Inflammatory macrophage treated with lipopolysaccharide for 4 hours (primary cell): ENCODE results near the gene NFASC.

Experiments
- DNase-seq: peaks from one replicate; pipeline ENCODE4 v3.0.0-alpha.2; 2020

NFASC gene

DNA sequence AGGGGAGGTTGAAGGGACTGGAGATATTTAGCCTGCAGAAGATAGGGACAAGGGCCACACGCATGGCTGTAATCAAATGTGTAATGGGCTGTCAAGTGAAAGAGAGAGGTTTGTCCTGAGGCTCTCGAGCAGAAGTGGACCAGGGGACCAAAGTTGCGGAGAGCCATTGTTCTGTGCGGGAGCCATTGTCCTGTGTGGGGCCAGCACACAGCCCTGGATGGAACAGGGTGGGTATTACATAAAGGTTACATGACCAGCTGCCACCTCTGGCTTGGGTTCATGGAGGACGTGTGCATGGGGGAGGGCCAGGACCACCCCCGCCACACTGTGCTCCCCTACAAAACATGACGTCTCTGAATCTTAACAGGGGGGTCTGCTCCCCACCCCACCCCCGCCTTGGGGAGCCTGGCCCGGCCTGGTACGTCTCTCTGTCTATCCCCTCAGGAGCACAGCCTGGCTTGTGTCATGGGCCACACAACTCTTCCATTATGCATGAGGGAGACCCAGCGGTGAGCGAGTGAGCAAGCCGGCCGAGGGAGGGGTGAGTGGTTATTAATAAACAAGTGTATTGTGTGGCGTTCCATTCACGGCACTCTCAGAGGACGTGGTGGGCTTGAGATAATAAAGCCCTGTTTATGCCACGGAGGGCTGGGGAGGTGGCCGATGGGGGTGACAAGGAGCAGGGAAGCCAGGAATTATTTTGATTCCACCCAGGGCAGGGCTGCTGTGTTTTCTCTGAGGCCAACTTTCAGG, at the start of gene NFASC:
Gene NFASC (plus strand): TSS at position 703 of the 753 bp plus-strand sequence. CDS start 73,454 bp downstream, outside the sequence.
- DNase-seq, result no peak

- no peak for DNase-seq
These were observed 49.2 kb upstream of the NFASC start for GRCh38 chr1:204821476-204821875.

- DNase-seq, result no peak
These were observed 48.7 kb upstream of the NFASC start for GRCh38 chr1:204821924-204822323.

GRCh38 chr1:204826970-204827369, 43.7 kb upstream of the NFASC start:
- no peak for DNase-seq

DNA sequence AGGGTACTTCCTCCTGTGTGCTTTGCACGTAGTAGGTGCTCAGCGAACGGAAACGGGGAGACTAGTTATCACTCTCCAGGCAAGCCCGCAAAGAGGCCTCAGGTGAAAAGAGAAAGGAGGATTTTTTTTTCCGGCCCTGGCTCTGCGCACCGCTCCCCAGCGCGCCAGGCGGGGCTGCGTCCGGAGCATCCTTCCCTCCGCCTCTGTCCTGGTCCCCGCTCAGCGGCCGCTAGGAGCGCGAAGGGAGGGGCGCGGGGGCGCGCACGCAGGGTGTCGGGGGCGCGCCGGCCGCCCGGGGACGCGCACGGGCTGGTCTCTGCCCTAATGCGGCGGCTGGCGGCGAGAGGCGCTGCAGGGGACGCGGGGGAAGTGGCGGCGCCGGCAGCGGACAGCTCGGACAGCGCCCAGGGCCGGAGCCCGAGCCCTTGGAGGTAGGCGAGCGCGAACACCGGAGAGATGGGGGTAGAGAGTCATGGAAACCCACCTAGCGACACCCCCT, 42.3 kb upstream of the NFASC start:
- DNase-seq, result no peak

DNA sequence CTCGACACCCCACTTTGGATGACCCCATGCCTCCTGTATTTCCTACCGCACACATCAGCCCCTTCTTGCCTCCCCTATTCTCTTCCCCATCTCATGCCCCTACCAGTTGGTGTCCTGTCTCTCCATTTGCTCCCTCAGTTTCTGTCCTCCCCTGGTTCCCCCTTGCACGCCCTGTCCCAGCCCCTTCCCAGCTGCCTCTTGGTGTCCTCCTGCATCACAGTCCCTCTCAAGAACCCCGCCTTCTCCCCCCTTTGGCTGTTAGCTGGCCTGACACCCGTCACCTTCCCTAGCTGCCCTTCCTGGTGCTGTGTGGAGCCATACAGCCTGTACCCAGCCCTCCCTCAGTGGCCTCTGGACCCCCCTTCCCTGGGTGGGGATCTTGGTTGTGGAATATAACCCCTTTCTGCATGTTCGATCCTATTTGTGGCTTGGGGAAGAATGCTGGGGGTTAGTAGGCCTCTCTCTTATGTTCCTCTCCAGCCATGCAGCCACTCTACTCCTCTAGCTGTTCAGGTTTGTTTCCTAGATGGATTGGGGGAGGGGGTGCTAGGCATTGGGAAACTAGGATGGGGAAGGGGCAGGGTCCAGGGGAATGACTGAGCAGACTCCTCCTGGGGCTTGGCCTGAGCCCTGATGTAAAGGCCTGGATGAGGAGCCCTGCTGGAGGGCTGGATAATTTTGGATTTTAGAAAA, 41.4 kb upstream of the NFASC start:
- DNase-seq, result no peak

DNA sequence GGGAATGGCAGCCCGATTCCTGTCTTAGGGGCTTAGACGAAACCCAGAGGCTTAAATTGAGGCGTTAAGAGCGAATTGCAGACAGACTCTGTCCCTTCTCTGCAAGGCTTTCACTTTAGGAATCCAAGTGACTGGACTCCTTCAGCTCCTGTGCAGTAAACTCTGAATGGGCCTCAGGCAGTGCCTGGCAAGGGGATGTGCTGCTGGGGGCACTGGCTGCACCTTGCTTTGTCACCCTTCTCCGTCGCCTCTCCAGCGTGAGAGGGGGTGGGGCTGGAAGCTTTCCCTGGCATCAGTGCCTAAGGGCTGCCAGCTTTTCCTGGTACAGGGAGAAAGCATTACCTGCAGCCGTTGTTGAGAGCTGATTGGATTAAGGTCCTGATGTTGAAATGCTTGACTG, 39.9 kb upstream of the NFASC start:
- DNase-seq, result no peak

- DNase-seq, result no peak
These were observed 39.5 kb upstream of the NFASC start for GRCh38 chr1:204831186-204831585.

DNA sequence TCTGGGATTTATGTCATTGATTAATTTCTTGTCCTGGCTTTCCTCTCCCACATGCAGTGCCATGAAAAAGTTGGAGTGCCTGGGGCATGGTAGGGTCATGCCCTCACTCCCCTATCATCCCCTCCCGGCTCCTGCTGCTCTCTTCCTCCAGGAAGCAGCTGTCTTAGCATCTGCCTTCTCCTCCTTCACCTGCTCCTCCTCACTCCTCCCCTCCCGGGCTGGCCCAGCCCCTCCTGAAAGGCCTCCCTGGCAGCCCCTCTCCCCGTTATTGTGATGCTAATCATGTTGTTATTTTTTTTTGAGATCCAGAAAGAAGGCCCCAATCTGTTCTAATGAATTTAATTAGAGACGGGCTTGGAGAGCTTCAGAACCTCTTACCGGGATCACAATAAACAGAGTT, 36.3 kb upstream of the NFASC start:
- DNase-seq, result no peak

DNA sequence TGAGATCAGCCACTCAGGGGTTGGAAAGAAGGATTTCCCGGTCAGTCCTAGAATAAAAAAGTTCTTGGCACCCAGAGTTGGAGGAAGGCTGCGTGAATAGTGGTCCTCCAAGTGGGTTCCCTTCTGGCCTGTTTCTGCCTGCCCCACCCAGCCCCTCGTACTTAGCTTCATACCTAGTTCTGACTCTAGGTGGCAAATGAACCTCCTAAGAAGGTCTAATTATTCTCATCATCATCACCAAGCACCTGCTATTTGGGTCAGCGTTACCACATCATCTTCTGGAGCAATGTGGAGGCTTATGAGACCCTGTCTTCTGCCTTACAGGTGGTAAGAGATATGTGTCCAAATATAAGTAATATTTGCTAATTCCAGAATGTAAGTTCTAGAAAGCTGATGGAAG, 35.9 kb upstream of the NFASC start:
- DNase-seq, result no peak

GRCh38 chr1:204835737-204836136, 34.9 kb upstream of the NFASC start:
- no peak for DNase-seq

GRCh38 chr1:204836856-204837255, 33.8 kb upstream of the NFASC start:
- no peak for DNase-seq

- no peak for DNase-seq
These were observed 33.1 kb upstream of the NFASC start for GRCh38 chr1:204837440-204838084.

DNA sequence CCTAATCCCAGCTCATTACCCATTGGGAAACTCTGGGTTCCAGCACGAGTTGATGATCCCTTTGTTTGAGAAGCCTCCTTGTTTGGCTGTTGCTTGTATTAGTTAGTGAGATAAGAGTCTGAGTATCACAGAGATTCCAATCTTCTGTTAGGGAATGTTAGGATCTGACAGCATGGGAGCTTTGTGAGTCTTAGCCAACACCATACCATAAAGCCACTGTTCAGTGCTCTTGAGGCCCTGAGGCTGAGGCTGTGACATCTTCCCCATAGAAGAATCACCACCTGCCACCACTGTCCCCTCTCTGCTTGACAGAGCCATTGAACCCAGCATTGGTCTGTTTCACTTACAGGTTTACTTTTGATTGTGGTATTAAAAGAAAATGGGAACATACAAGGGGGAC, 29.3 kb upstream of the NFASC start:
- DNase-seq, result no peak

GRCh38 chr1:204841798-204842197, 28.9 kb upstream of the NFASC start:
- DNase-seq, result no peak

- no peak for DNase-seq
These were observed 28.3 kb upstream of the NFASC start for GRCh38 chr1:204842369-204842768.

- DNase-seq, result no peak
These were observed 27.8 kb upstream of the NFASC start for GRCh38 chr1:204842892-204843291.

GRCh38 chr1:204846546-204846945, 24.1 kb upstream of the NFASC start:
- no peak for DNase-seq

- DNase-seq, result no peak
These were observed 22.1 kb upstream of the NFASC start for GRCh38 chr1:204848579-204848978.

DNA sequence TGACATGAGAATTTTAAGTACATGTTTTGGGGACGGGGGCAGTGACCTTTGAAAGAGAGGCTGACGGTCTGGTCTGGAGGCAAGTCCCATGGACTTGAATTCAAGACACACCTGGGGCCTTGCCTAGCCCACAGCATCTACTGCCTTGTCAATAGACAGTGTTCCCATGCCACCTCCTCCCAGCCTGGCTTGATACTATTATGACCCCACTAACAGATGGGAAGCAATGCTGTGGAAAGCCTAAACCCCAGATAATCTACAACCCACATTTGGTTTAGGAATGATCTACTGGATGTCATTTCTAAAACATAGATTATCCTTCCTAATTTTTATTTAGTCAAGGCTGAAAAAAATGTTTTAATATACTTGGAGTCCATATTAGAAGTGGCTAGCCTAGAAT, 17.8 kb upstream of the NFASC start:
- DNase-seq, result no peak

DNA sequence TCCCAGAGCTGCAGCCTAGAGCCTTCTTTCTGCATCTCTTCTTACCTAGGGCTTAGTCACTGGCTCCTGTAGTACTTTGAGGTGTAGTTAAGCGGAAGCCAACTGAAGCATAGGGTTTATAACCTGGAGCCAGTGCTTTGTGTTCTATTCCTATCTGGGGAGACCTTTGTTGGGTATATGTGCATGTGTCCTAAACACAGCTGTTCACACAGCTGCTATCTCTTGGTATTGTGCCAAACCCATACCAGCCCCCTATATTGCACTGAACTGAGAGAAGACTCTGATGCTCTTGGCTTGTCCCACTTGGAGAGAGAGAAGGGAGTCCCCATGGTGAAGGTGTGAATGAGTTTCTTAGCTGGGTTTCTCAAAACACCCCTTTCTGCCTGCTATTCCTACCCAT, 17.2 kb upstream of the NFASC start:
- no peak for DNase-seq

- DNase-seq, result no peak
These were observed 16.4 kb upstream of the NFASC start for GRCh38 chr1:204854286-204854685.

GRCh38 chr1:204858363-204858821, 12.3 kb upstream of the NFASC start:
- DNase-seq, result no peak

DNA sequence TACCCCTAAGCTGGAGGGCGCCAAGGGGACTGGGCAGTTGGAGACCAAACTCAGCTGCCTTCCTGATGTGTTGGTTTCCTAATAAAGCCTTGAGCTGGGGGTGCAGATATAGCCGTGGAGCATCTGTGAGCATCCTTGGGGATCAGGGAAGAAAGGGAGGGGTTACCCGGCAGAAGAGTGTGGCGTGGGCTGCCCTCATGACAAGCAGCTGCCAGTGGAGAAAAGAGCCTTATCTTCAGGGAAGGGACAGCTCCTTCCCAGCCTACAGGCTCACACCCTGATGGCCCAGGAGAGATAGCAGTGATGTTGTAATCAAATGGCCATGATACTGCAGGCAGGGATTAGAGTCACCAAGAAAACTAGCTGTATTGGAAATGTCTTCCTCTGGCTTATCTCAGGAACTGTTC, 10.8 kb upstream of the NFASC start:
- DNase-seq, result no peak
